Measurements from ENCODE around the gene BORCS5.

The BORCS5 gene

GRCh38 chr12:12518919-12519318 lies 162.0 kb downstream of the BORCS5 start:
- no peak for DNase-seq (ENCODE audit: extremely low read depth, insufficient read length)
- TF ChIP-seq, protein P1, sequence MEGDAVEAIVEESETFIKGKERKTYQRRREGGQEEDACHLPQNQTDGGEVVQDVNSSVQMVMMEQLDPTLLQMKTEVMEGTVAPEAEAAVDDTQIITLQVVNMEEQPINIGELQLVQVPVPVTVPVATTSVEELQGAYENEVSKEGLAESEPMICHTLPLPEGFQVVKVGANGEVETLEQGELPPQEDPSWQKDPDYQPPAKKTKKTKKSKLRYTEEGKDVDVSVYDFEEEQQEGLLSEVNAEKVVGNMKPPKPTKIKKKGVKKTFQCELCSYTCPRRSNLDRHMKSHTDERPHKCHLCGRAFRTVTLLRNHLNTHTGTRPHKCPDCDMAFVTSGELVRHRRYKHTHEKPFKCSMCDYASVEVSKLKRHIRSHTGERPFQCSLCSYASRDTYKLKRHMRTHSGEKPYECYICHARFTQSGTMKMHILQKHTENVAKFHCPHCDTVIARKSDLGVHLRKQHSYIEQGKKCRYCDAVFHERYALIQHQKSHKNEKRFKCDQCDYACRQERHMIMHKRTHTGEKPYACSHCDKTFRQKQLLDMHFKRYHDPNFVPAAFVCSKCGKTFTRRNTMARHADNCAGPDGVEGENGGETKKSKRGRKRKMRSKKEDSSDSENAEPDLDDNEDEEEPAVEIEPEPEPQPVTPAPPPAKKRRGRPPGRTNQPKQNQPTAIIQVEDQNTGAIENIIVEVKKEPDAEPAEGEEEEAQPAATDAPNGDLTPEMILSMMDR (IDR thresholded peaks at IDR 0.05; ENCODE audit: insufficient read depth, low read length, poor library complexity, severe bottlenecking), result no peak
- Histone ChIP-seq H3K4me3 (replicated peaks; ENCODE audit: low read depth, low read length) (no peak overlapping the region), H3K27me3 (replicated peaks; ENCODE audit: control insufficient read depth, insufficient read depth, low read length) (no peaks in the 10 kb centered on the region), H3K36me3 (ENCODE audit: control insufficient read depth, insufficient read depth, low read length) (peaks cover 7% of the 10 kb centered on the region)

All from GM06990 (cell line).